Measurements from ENCODE around the gene ID3.

Gene ID3

DNA sequence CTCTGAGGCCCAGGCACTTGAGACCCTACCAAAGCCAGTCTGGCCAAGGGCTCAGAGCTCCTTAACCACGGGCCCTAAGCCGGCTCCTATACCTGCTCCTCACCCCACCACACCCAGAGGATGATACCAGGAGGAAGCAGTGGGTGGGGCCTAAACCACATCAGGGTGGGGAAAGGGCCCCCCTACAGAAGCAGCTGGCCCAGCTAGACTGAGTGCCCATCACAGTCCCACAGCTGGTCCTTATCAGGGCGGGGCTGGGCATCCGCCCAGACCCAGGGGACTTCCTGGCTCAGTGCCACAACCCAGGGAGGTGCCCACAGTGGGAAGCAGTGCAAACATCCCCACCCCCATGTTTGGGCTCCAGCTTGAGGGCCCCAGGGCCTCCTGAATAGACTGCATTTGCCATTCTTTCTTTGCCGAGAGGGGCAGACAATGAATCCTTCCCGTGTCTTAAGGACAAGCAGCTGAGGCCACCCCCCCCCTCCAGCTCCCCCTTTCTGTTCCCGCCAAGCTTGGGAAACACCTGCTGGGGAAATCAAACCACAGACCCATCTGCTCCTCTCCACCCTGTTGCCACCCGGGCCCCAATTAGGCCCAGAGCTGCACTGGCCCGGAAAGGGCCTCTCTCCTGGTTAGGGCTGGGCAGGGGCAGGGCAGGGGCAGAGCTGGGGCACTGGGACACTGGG, 34.4 kb downstream of the ID3 start:
- no peak for DNase-seq

- no peak for DNase-seq
These were observed 35.1 kb downstream of the ID3 start for GRCh38 chr1:23524163-23524562.

DNA sequence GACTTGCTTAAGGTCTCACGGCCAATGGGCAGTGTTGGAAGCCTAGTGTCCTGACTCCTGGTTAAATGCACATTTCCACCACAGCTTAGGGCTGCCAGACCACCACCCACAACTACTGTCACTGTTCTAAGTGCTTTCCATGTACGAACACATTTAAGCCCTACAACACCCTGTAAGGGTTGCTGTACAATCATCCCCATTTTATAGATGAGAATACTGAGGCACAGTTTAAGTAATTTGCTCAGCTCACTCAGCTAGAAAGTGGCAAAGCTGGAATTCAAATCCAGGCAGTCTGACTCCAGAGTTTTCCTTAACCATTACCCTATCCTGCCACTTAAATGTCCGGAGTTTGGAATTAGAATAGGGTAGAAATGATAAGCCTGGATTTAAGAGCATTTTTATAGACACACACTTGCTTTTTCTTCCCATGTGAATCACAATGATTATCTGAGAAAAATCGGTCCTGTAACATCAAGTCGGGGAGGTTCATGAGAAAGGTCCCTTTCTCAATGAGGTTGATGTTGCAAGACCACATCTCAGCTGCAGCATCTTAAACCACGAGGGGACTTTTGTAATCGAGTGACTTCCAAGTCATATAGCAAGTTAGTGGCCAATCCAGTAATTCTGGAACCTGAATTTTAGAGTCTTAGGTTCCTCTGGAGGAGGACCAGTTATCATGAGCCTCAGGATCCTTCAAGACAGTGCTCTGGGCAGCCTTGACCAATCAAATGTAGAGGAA, 36.9 kb downstream of the ID3 start:
- no peak for DNase-seq

DNA sequence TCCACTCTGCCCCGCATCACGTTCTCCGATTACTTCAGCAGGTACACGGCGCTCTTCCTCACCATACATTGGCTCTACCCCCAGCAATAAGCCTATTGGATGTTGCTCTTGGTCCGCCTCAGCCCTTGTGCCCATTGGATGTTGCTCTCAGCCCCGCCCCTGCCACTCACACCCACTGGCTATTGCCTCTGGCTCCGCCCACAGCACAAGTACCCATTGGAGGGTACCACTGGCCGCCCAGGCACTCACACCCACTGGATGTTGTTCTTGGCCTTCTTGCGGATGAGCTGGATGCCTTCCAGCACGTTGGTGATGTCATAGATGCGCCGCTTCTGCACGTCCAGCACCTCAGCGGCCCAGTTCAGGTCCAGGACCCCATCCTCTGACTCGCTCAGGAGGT, 37.7 kb downstream of the ID3 start:
- no peak for DNase-seq

- DNase-seq = no peak
These were observed 41.7 kb downstream of the ID3 start for GRCh38 chr1:23517581-23517980.

DNA sequence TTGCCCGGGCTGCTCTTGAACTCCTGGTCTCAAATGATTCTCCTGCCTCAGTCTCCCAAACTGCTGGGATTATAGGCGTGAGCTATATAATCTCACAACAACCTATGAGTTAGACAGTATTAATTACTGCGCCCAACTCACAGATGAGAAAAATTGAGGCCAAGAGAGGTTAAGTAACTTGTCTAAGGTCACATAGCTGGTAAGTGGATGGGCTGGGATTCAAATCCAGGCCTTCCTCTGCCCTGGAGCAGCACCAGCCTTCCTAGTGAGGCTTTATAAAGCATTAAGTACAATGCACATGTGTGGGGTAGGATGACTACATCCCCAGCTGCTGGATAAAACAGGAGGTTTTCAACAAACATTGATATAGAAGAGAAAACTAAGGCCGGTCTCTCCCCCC, 43.4 kb downstream of the ID3 start:
- no peak for DNase-seq

DNA sequence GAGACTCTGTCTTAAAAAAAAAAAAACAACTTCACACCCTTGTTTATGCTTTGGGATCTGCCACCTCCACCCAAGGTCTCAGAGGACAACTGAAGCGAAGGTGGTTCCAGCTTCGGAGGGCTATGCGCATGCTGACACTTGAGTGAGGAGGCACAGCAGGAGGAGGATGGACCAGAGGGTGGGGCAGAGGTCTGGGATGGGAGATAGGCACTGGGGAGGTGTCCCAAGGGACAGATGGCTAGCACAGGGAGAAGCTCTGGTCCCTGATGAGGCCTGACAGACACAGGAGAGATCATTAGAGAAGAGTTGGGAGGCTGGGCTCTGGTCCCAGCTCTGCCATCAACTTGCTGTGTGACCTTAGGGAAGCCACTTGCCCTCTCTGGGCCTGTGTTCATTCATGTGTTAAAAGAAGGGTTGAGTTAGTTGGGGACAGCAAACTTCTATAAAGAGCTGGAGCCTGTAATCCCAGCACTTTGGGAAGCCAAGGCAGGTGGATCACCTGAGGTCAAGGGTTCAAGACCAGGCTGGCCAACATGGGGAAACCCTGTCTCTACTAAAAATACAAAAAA, 45.1 kb downstream of the ID3 start:
- DNase-seq = no peak

GRCh38 chr1:23509896-23510295, 49.4 kb downstream of the ID3 start:
- DNase-seq = no peak
